ENCODE results near the gene YDJC. TPM values are rescaled to one million over a fixed set of nuclear protein-coding genes. Genes with fewer than 3 reads are reported as not detected.

The YDJC gene
- total and polyA plus RNA-seq, 9 of the 15 experiments (the other 6 are each of a cell fraction or from before 2014, with no cell fraction given), result 13.5 to 871 (median 164) TPM

- peak; percentile 96; the same call in 1 of the 2 replicates for TF ChIP-seq STAT6 (CRISPR knock-in tag; IDR thresholded peaks at IDR 0.05)
- peak; percentile 62; the same call in 1 of the 2 replicates for TF ChIP-seq HOMEZ (CRISPR knock-in tag; IDR thresholded peaks at IDR 0.05)
- no peak for TF ChIP-seq CUX1 (CRISPR knock-in tag; IDR thresholded peaks at IDR 0.05)
- TF ChIP-seq FOXA1 (IDR thresholded peaks at IDR 0.05; ENCODE audit: borderline replicate concordance), result no peak
- TF ChIP-seq HBP1 (CRISPR knock-in tag; IDR thresholded peaks at IDR 0.05), result no peak
Observed at GRCh38 chr22:21612858-21613257, 17.0 kb downstream of the YDJC start (continued).

Data from K562 (cell line).